Cardiac muscle cell (in vitro differentiated cells and primary cell): ENCODE results near the gene DLG5. TPM values are rescaled to one million over a fixed set of nuclear protein-coding genes. Genes with fewer than 3 reads are reported as not detected.
A peak's percentile ranks its signal among the peaks of the same experiment; 100 is the strongest.

Source experiments
- DNase-seq, 2 donors: peaks; one replicate each; pipeline versions ENCODE4 v3.0.0 to v3.0.0-alpha.2; 2010 to 2017; ENCODE audit warnings: low read depth in 1 of 2, low spot score in 1 of 2
- H3K27ac ChIP-seq: fragments of 200-600 bp; sonication (generic); 2 replicates; pipeline ENCODE4 v1.5.1; 2016
- H3K27me3 ChIP-seq: fragments of 200-600 bp; sonication (generic); 2 replicates; pipeline ENCODE4 v1.6.0; 2016; ENCODE audit warnings: control low read depth
- H3K36me3 ChIP-seq: fragments of 200-600 bp; sonication (generic); 2 replicates; pipeline ENCODE4 v1.5.1; 2016; ENCODE audit warnings: control low read depth
- H3K4me1 ChIP-seq: fragments of 200-600 bp; sonication (generic); 2 replicates; pipeline ENCODE4 v1.8.1; 2017; ENCODE audit warnings: low read depth, mild to moderate bottlenecking, mixed run types
- H3K4me3 ChIP-seq: fragments of 200-600 bp; sonication (generic); 2 replicates; pipeline ENCODE4 v1.5.1; 2016; ENCODE audit warnings: mild to moderate bottlenecking
- H3K9me3 ChIP-seq: fragments of 200-600 bp; sonication (generic); 2 replicates; pipeline ENCODE4 v1.5.1; 2017; ENCODE audit warnings: low read depth, mild to moderate bottlenecking, control low read depth
- CTCF ChIP-seq: IDR thresholded peaks from 2 replicates; pipeline ENCODE4 v1.5.1; 2012; ENCODE audit warnings: low read depth, mild to moderate bottlenecking, low read length
- polyA plus RNA-seq: library from polyadenylated mRNA; unstranded; fragments of >200 nt; fragmentation: Nextera tagmentation; extraction: Ambion mirVana; gene quantifications from 2 replicates; pipeline ENCODE4 v1.2.1, GENCODE V29; 2016
- total RNA-seq: library from RNA; depleted of rRNA; stranded (reverse); fragments of >200 nt; gene quantifications from 2 replicates; pipeline ENCODE4 v1.2.3, GENCODE V29; 2016

Gene DLG5
- total and polyA plus RNA-seq, 2 experiments from 2014 or later: 20.3 to 64.4 TPM

DNA sequence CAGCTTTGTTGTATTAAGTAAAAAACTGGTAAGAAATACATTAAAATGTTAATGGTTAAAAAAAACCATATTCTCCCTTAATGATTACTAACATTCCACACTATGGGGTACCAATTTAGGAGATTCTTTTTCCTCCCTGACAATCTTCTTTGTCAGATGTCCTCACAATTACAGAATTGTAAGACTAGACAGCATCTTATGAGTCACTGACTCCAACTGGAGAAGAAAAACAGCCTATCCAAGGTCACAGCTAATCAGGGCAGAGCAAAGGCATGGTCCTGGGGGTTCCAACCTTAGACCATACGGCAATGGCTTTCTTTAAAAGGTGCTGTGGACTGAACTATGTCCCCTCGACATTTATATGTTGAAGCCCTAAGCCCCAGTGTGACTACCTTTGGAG lies 127.6 kb downstream of the DLG5 start:
- no peak overlapping the region for H3K27ac ChIP-seq
- no peak for DNase-seq
- H3K4me1 ChIP-seq: peaks cover under 1% of the 10 kb centered on the region
- no peak overlapping the region for H3K4me3 ChIP-seq
- TF ChIP-seq CTCF: no peak
- peaks cover 34% of the 10 kb centered on the region for H3K36me3 ChIP-seq
- no peaks in the 10 kb centered on the region for H3K27me3 ChIP-seq
- H3K9me3 ChIP-seq: no peaks in the 10 kb centered on the region

DNA sequence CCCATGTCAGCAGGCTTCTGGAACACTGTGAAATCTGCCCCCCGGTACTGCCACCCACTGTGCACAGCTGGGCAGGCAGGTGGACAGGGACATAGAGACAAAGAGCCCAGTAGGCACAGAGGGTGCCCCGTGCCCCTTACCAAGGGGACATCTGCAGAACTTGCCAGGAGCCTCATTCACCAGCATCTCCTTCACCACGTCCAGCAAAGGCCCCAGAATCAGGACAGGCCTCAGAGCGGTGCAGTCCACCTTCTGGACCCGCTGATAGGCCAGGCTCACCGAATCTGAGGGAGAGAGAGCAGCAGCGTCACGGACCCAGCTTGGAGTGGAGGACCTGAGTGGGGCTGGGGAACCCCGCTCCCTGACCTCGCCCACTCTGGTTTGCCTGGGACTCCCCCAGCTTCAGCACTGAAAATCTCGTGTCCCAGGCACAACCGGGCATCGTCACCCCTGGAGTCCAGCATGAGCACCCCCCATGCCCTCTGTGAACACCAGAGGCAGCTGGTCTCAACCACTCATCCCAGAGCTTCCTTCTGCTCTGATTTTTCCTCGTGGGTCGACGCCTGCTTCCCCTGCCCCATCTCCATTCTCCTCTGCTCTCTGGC lies 130.1 kb downstream of the DLG5 start:
- no peak for DNase-seq
- TF ChIP-seq CTCF: no peak
- Histone ChIP-seq H3K27me3 (no peaks in the 10 kb centered on the region), H3K27ac (no peak overlapping the region), H3K36me3 (peaks cover 27% of the 10 kb centered on the region), H3K4me3 (no peak overlapping the region), H3K4me1 (peaks cover 8% of the 10 kb centered on the region), H3K9me3 (no peaks in the 10 kb centered on the region)

DNA sequence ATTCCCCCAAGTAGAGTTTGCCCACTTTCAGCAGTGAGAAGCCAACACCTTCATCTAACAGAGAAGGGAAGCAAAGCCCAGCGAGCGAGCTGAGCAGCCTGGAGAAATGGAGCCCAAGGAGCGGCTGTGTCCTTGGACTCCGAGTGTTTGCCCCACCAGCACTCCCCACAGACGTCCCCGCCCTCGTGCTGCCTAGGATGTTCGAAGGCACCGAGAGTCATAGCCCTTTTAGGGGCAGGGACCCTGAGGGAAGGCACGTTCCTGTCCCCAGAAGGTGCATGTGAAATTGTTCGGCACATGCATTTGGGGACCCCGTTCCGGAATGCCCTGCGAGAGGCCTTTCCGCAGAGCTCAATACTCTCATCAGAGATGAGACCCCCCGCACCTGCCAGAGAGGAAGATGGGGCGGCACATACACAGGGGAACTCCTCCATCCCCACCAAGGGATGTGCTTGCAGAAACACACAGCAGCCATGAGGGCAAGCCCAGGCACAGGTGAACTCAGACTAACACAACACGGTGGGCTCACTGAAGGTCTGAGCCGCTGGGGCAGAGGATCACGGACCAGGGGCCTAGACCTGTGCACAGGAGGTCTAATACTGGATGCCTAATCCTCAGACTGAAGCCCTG lies 131.0 kb downstream of the DLG5 start:
- no peak for DNase-seq
- H3K27me3 ChIP-seq: no peaks in the 10 kb centered on the region
- H3K4me1 ChIP-seq: peaks cover 8% of the 10 kb centered on the region
- TF ChIP-seq CTCF: no peak
- H3K4me3 ChIP-seq: no peak overlapping the region
- no peak overlapping the region for H3K27ac ChIP-seq
- no peaks in the 10 kb centered on the region for H3K9me3 ChIP-seq
- H3K36me3 ChIP-seq: peaks cover 31% of the 10 kb centered on the region

DNA sequence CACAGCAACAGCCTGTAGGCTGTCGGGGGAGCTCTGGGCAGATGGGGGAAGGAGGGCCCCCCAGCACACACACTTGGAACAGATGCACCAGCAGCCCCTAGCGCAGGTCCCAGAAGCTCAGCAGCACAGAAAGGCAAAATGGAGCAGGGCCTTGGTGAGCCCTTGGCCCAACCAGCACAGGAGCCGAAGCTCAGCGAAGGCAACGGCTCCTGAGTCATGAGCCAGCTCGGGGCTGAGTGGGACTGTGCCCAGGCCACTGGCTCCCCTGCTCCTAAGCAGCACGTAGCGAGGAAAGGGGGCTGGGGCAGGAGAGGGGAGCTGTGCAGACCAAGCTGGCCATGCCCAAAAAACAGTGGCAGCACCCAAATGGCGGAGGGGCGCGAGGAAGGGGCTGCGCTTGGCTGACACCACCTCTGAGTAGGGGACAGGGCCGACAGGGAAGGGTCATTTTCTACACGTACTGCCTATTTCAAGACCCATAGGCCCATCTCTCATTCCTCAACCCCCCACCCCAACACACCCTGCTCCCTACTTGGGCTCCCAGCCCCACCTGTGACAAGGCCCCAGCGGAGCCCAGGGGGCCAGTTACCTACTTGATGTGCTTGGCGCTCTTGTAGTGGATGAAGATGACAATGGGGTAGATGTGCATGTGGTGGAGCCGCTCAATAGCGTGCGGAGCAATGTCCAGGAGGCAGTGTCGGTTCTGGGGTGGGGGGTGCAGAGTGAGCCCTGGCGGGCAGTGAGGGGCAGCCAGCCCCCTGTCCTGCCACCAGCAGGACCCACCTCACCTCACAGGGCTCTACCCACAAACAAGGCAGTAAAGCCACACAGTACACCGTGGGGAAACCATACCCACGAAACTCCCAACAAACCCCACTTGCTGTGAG lies 132.1 kb downstream of the DLG5 start:
- TF ChIP-seq CTCF: no peak
- H3K36me3 ChIP-seq: peaks cover 28% of the 10 kb centered on the region
- no peaks in the 10 kb centered on the region for H3K27me3 ChIP-seq
- H3K4me1 ChIP-seq: peaks cover 8% of the 10 kb centered on the region
- no peak for DNase-seq
- H3K9me3 ChIP-seq: no peaks in the 10 kb centered on the region
- H3K27ac ChIP-seq: peak overlapping the region; percentile 85
- H3K4me3 ChIP-seq: no peak overlapping the region

- DNase-seq: peak in 1 of 2 donors; percentile 38
- Histone ChIP-seq H3K27ac (peak overlapping the region; percentile 85), H3K36me3 (peaks cover 24% of the 10 kb centered on the region), H3K9me3 (no peaks in the 10 kb centered on the region), H3K27me3 (no peaks in the 10 kb centered on the region), H3K4me1 (peaks cover 8% of the 10 kb centered on the region), H3K4me3 (no peak overlapping the region)
- no peak for TF ChIP-seq CTCF
Observed at GRCh38 chr10:77793831-77794230, 132.7 kb downstream of the DLG5 start.
